Measurements from ENCODE around the gene ELOA.
"Not testable (repeated sequence)": the region's sequence is repeated elsewhere in the genome, so short reads cannot be mapped to it uniquely, and the experiment has no call there.

Gene ELOA

DNA sequence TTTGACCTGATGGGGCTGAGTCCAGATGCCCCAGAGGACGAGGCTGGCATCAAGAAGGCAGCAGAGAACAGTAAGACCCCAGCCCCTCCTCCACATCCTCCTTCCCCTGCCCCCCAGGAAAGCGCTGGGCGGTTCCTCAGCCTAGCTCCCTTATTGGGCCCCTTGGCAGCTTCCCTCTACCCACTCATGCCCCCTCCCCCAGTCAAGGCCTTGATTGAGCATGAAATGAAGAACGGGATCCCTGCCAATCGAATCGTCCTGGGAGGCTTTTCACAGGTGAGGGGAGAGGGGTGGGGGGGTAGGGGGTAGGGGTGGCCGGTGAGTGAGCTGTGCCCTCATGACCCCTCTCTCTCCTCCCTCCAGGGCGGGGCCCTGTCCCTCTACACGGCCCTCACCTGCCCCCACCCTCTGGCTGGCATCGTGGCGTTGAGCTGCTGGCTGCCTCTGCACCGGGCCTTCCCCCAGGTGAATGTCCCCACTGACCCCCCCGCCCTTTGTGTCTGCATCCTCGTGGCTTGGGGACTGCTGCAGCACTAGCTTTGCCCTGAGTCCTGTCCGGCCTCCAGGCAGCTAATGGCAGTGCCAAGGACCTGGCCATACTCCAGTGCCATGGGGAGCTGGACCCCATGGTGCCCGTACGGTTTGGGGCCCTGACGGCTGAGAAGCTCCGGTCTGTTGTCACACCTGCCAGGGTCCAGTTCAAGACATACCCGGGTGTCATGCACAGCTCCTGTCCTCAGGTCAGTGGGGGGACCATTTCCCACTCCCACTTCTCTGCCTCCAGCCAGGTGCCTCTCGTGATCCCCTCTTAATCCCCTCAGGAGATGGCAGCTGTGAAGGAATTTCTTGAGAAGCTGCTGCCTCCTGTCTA is 50.8 kb downstream of the ELOA start:
- H2BK12ac ChIP-seq (ENCODE audit: low read length in 2 of 2), result no peak overlapping the region
- H3K27me3 ChIP-seq (ENCODE audit: control insufficient read depth in 1 of 2, insufficient read depth in 1 of 2, low read length in 2 of 2), result no peaks in the 10 kb centered on the region
- H3K4me3 ChIP-seq (ENCODE audit: insufficient read depth in 1 of 2, low read depth in 1 of 2, low read length in 2 of 2), result no peak overlapping the region
- no peak overlapping the region for H3K4ac ChIP-seq (ENCODE audit: low read depth in 1 of 2, low read length in 2 of 2)
- 92% methylated on average over 17 of the region's 21 CpGs for WGBS
- H3K4me2 ChIP-seq (ENCODE audit: low read length, poor library complexity, severe bottlenecking), result no peak overlapping the region
- peaks cover 31% of the 10 kb centered on the region for H3K79me1 ChIP-seq (replicated peaks; ENCODE audit: low read length, poor library complexity, severe bottlenecking)
- H3K9me3 ChIP-seq (ENCODE audit: control insufficient read depth, low read length), result no peaks in the 10 kb centered on the region
- peak overlapping the region; percentile 94 for H3K9ac ChIP-seq (ENCODE audit: low read length)
- H3K23ac ChIP-seq (ENCODE audit: low read length in 2 of 2), result no peak overlapping the region
- no peak overlapping the region for H3K14ac ChIP-seq (ENCODE audit: low read length in 2 of 2)
- no peak overlapping the region for H3K18ac ChIP-seq (ENCODE audit: low read depth in 1 of 2, low read length in 2 of 2)
- peaks cover 38 to 60% of the 10 kb centered on the region in 2 experiments for H3K36me3 ChIP-seq (ENCODE audit: control insufficient read depth in 1 of 2, insufficient read depth in 2 of 2, low read depth in 1 of 2, low read length in 2 of 2)
- H2BK120ac ChIP-seq (ENCODE audit: low read depth, low read length), result no peak overlapping the region
- no peak overlapping the region for H3K27ac ChIP-seq (ENCODE audit: low read length, poor library complexity, severe bottlenecking)
- H2AFZ ChIP-seq (ENCODE audit: low read depth, low read length), result no peak overlapping the region
- no peak for DNase-seq
- no peak overlapping the region for H2BK15ac ChIP-seq (ENCODE audit: low read depth, poor library complexity, severe bottlenecking)
- no peak overlapping the region for H2AK5ac ChIP-seq (ENCODE audit: low read length, severe bottlenecking)
- no peak overlapping the region for H4K8ac ChIP-seq (ENCODE audit: low read length)
- H4K91ac ChIP-seq (ENCODE audit: low read length), result peak overlapping the region; percentile 20
- peaks cover 44% of the 10 kb centered on the region for H3K4me1 ChIP-seq (ENCODE audit: control insufficient read depth, insufficient read depth, low read depth, low read length)
- H2BK5ac ChIP-seq (ENCODE audit: low read depth, low read length, poor library complexity, severe bottlenecking), result no peak overlapping the region

DNA sequence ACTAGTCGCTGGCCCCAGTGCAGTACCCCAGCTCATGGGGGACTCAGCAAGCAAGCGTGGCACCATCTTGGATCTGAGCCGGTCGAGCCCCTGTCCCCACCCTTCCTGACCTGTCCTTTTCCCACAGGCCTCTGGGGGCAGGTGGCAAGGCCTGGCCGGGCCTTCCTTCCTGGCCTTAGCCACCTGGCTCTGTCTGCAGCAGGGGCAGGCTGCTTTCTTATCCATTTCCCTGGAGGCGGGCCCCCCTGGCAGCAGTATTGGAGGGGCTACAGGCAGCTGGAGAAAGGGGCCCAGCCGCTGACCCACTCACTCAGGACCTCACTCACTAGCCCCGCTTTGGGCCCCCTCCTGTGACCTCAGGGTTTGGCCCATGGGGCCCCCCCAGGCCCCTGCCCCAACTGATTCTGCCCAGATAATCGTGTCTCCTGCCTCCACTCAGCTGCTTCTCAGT is 51.5 kb downstream of the ELOA start:
- not testable (repeated sequence) for H3K14ac ChIP-seq (ENCODE audit: low read length in 2 of 2); H2BK5ac ChIP-seq (ENCODE audit: low read depth, low read length, poor library complexity, severe bottlenecking); H3K18ac ChIP-seq (ENCODE audit: low read depth in 1 of 2, low read length in 2 of 2); H3K4me2 ChIP-seq (ENCODE audit: low read length, poor library complexity, severe bottlenecking); H2BK12ac ChIP-seq (ENCODE audit: low read length in 2 of 2); H3K4me3 ChIP-seq (ENCODE audit: insufficient read depth in 1 of 2, low read depth in 1 of 2, low read length in 2 of 2); H3K9me3 ChIP-seq (ENCODE audit: control insufficient read depth, low read length); DNase-seq; H4K91ac ChIP-seq (ENCODE audit: low read length); H3K27ac ChIP-seq (ENCODE audit: low read length, poor library complexity, severe bottlenecking); H2BK15ac ChIP-seq (ENCODE audit: low read depth, poor library complexity, severe bottlenecking); H2BK120ac ChIP-seq (ENCODE audit: low read depth, low read length); H3K9ac ChIP-seq (ENCODE audit: low read length); H3K4ac ChIP-seq (ENCODE audit: low read depth in 1 of 2, low read length in 2 of 2); H2AFZ ChIP-seq (ENCODE audit: low read depth, low read length); H2AK5ac ChIP-seq (ENCODE audit: low read length, severe bottlenecking); H3K27me3 ChIP-seq (ENCODE audit: control insufficient read depth in 1 of 2, insufficient read depth in 1 of 2, low read length in 2 of 2); H3K23ac ChIP-seq (ENCODE audit: low read length in 2 of 2); H4K8ac ChIP-seq (ENCODE audit: low read length)
- 95% methylated on average over 6 of the region's 9 CpGs for WGBS
- Histone ChIP-seq H3K36me3 (ENCODE audit: control insufficient read depth in 1 of 2, insufficient read depth in 2 of 2, low read depth in 1 of 2, low read length in 2 of 2) (peaks cover 34 to 60% of the 10 kb centered on the region in 2 experiments), H3K79me1 (replicated peaks; ENCODE audit: low read length, poor library complexity, severe bottlenecking) (peaks cover 31% of the 10 kb centered on the region), H3K4me1 (ENCODE audit: control insufficient read depth, insufficient read depth, low read depth, low read length) (peaks cover 46% of the 10 kb centered on the region)

DNA sequence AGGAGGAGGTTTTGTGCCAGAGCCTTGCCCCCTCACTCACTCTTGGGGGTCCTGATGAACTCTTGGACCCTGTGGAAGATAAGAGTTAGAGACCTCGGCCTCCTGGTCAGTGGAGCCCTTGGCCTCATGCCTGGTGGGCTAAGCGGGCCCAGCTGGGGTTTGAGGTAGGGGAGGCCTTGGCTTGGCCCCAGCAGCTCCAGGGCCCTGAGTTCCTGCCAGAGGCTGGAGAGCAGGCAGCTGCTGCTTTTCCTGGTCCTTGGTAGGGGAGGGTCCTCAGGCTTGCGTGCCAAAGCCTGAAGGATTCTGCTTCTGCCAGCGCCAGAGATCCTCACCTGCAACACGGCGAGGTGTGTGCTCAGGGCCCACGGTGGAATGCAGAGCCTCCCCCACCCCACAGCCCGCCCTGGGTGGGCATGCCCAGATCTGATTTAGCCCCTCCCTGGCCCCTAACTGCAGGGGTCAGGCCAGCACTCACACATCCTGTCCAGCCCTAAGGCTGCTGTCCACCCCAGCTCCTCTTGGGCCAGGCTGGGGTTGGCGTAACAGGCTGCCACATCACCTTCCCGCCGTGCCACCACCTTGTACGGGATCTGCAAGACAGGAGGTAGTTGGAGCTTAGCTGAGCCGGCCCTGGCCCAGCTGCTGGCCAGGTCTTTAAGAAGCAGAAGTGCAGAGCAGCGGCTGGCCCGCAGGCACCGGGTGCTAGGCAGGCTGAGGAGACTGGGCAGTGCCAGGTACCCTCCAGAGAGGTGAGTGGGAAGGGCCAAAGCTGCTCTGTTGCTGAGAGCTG is 52.6 kb downstream of the ELOA start:
- H2BK5ac ChIP-seq (ENCODE audit: low read depth, low read length, poor library complexity, severe bottlenecking), result no peak overlapping the region
- H2AFZ ChIP-seq (ENCODE audit: low read depth, low read length), result no peak overlapping the region
- H3K27me3 ChIP-seq (ENCODE audit: control insufficient read depth in 1 of 2, insufficient read depth in 1 of 2, low read length in 2 of 2), result no peaks in the 10 kb centered on the region
- H3K27ac ChIP-seq (ENCODE audit: low read length, poor library complexity, severe bottlenecking), result no peak overlapping the region
- H2BK15ac ChIP-seq (ENCODE audit: low read depth, poor library complexity, severe bottlenecking), result no peak overlapping the region
- H2AK5ac ChIP-seq (ENCODE audit: low read length, severe bottlenecking), result no peak overlapping the region
- H3K4ac ChIP-seq (ENCODE audit: low read depth in 1 of 2, low read length in 2 of 2), result no peak overlapping the region
- H3K4me3 ChIP-seq (ENCODE audit: insufficient read depth in 1 of 2, low read depth in 1 of 2, low read length in 2 of 2), result no peak overlapping the region
- H3K9ac ChIP-seq (ENCODE audit: low read length), result no peak overlapping the region
- H3K18ac ChIP-seq (ENCODE audit: low read depth in 1 of 2, low read length in 2 of 2), result no peak overlapping the region
- H3K36me3 ChIP-seq (ENCODE audit: control insufficient read depth in 1 of 2, insufficient read depth in 2 of 2, low read depth in 1 of 2, low read length in 2 of 2), result peaks cover 34 to 60% of the 10 kb centered on the region in 2 experiments
- peaks cover 31% of the 10 kb centered on the region for H3K79me1 ChIP-seq (replicated peaks; ENCODE audit: low read length, poor library complexity, severe bottlenecking)
- WGBS, result 95% methylated on average over 16 of the region's 16 CpGs
- H3K4me1 ChIP-seq (ENCODE audit: control insufficient read depth, insufficient read depth, low read depth, low read length), result peaks cover 43% of the 10 kb centered on the region
- no peak overlapping the region for H4K8ac ChIP-seq (ENCODE audit: low read length)
- H3K4me2 ChIP-seq (ENCODE audit: low read length, poor library complexity, severe bottlenecking), result no peak overlapping the region
- no peak overlapping the region for H3K14ac ChIP-seq (ENCODE audit: low read length in 2 of 2)
- no peaks in the 10 kb centered on the region for H3K9me3 ChIP-seq (ENCODE audit: control insufficient read depth, low read length)
- no peak overlapping the region for H2BK120ac ChIP-seq (ENCODE audit: low read depth, low read length)
- H2BK12ac ChIP-seq (ENCODE audit: low read length in 2 of 2), result no peak overlapping the region
- H4K91ac ChIP-seq (ENCODE audit: low read length), result peak overlapping the region; percentile 10
- DNase-seq, result no peak
- no peak overlapping the region for H3K23ac ChIP-seq (ENCODE audit: low read length in 2 of 2)
